H9 (cell line): Measurements from ENCODE around the gene ZMYND11. TPM values are rescaled to one million over a fixed set of nuclear protein-coding genes. Genes with fewer than 3 reads are reported as not detected.

Source experiments
- DNase-seq: peaks from one replicate; pipeline ENCODE4 v3.0.0-alpha.2; 2017
- H2AFZ ChIP-seq: one replicate; pipeline ENCODE4 v1.6.1; 2013; ENCODE audit warnings: mild to moderate bottlenecking, low read length, control low read depth, moderate library complexity
- H2AK5ac ChIP-seq: 2 replicates; pipeline ENCODE4 v1.6.1; 2013; ENCODE audit warnings: low read length, control low read depth, mixed read lengths; ENCODE audit not compliant: insufficient read length
- H2BK120ac ChIP-seq: one replicate; pipeline ENCODE4 v1.6.1; 2013; ENCODE audit warnings: low read depth, mild to moderate bottlenecking, low read length, control low read depth, inconsistent platforms; ENCODE audit not compliant: poor library complexity, severe bottlenecking
- H2BK12ac ChIP-seq: 2 replicates; pipeline ENCODE4 v1.6.1; 2013; ENCODE audit warnings: low read length, control low read depth, mixed read lengths, low read depth; ENCODE audit not compliant: insufficient read length
- H2BK15ac ChIP-seq: 2 replicates; pipeline ENCODE4 v1.6.1; 2013; ENCODE audit warnings: low read depth, low read length, control low read depth
- H2BK20ac ChIP-seq: one replicate; pipeline ENCODE4 v1.6.1; 2013; ENCODE audit warnings: low read depth, mild to moderate bottlenecking, low read length, control low read depth, inconsistent platforms; ENCODE audit not compliant: poor library complexity, severe bottlenecking
- H2BK5ac ChIP-seq: 2 replicates; pipeline ENCODE4 v1.6.1; 2013; ENCODE audit warnings: low read length, control low read depth, mixed read lengths; ENCODE audit not compliant: insufficient read length
- H3K14ac ChIP-seq: 2 replicates; pipeline ENCODE4 v1.6.1; 2013; ENCODE audit warnings: low read length, control low read depth; ENCODE audit not compliant: insufficient read depth
- H3K18ac ChIP-seq: 2 replicates; pipeline ENCODE4 v1.6.1; 2013; ENCODE audit warnings: low read depth, mild to moderate bottlenecking, mixed read lengths, low read length, control low read depth; ENCODE audit not compliant: insufficient read length
- H3K23ac ChIP-seq: 2 replicates; pipeline ENCODE4 v1.6.1; 2013; ENCODE audit warnings: low read length, control low read depth, mixed read lengths, low read depth; ENCODE audit not compliant: insufficient read length
- H3K23me2 ChIP-seq: 2 replicates; pipeline ENCODE4 v1.6.1; 2013; ENCODE audit warnings: low read depth, mild to moderate bottlenecking, mixed read lengths, low read length, control low read depth; ENCODE audit not compliant: insufficient read length, poor library complexity, severe bottlenecking
- H3K27ac ChIP-seq: 2 replicates; pipeline ENCODE4 v1.5.1; 2013; ENCODE audit warnings: low read length, control low read depth, mixed read lengths, low read depth; ENCODE audit not compliant: insufficient read length
- H3K27me3 ChIP-seq: 2 replicates; pipeline ENCODE4 v1.6.1; 2013; ENCODE audit warnings: low read length, control low read depth, inconsistent platforms; ENCODE audit not compliant: insufficient read depth
- H3K4ac ChIP-seq: 2 replicates; pipeline ENCODE4 v1.6.1; 2013; ENCODE audit warnings: low read depth, mild to moderate bottlenecking, control low read depth, inconsistent platforms, low read length, moderate library complexity
- H3K4me1 ChIP-seq: 2 replicates; pipeline ENCODE4 v1.6.1; 2013; ENCODE audit warnings: low read length, control low read depth, inconsistent platforms; ENCODE audit not compliant: insufficient read depth
- H3K4me2 ChIP-seq: 2 replicates; pipeline ENCODE4 v1.6.1; 2013; ENCODE audit warnings: low read length, control low read depth, mixed read lengths; ENCODE audit not compliant: insufficient read length, insufficient read depth
- H3K56ac ChIP-seq: 2 replicates; pipeline ENCODE4 v1.6.1; 2013; ENCODE audit warnings: low read depth, mild to moderate bottlenecking, mixed read lengths, low read length, control low read depth; ENCODE audit not compliant: insufficient read length
- H3K79me1 ChIP-seq: 2 replicates; pipeline ENCODE4 v1.6.1; 2013; ENCODE audit warnings: low read depth, mild to moderate bottlenecking, moderate library complexity, low read length, control low read depth, inconsistent platforms; ENCODE audit not compliant: insufficient read depth, poor library complexity, severe bottlenecking
- H3K79me2 ChIP-seq: 2 replicates; pipeline ENCODE4 v1.6.1; 2013; ENCODE audit warnings: low read length, control low read depth, inconsistent platforms; ENCODE audit not compliant: insufficient read depth
- H3K9ac ChIP-seq: 2 replicates; pipeline ENCODE4 v1.6.1; 2013; ENCODE audit warnings: low read length, control low read depth, mixed read lengths; ENCODE audit not compliant: insufficient read length; ENCODE audit errors: extremely low read depth
- H3K9me3 ChIP-seq: one replicate; pipeline ENCODE4 v1.6.1; 2013; ENCODE audit warnings: low read depth, low read length, inconsistent platforms; ENCODE audit not compliant: control insufficient read depth
- H3T11ph ChIP-seq: one replicate; pipeline ENCODE4 v1.6.1; 2013; ENCODE audit warnings: mild to moderate bottlenecking, low read length, control low read depth, inconsistent platforms
- H4K20me1 ChIP-seq: one replicate; pipeline ENCODE4 v1.6.1; 2013; ENCODE audit not compliant: control insufficient read depth, insufficient read length, insufficient read depth
- H4K5ac ChIP-seq: 2 replicates; pipeline ENCODE4 v1.6.1; 2013; ENCODE audit warnings: low read depth, mild to moderate bottlenecking, mixed read lengths, low read length, control low read depth; ENCODE audit not compliant: insufficient read length
- H4K8ac ChIP-seq: replicated peaks from 2 replicates; pipeline ENCODE4 v1.6.1; 2013; ENCODE audit warnings: low read length, control low read depth, mixed read lengths, low read depth; ENCODE audit not compliant: insufficient read length
- H4K91ac ChIP-seq: 2 replicates; pipeline ENCODE4 v1.6.1; 2013; ENCODE audit warnings: low read depth, mild to moderate bottlenecking, moderate library complexity, mixed read lengths, low read length, control low read depth; ENCODE audit not compliant: insufficient read length
- H3K27ac Mint-ChIP-seq, 3 experiments: 2 replicates in 2 of 3; 3 replicates in 1 of 3; pipeline ENCODE4 v1.8.0; 2020 to 2021; ENCODE audit warnings: mixed read lengths in 3 of 3, mild to moderate bottlenecking in 1 of 3, moderate library complexity in 1 of 3
- H3K27me3 Mint-ChIP-seq: 2 replicates; pipeline ENCODE4 v1.8.0; 2021; ENCODE audit warnings: low read depth, mild to moderate bottlenecking, moderate library complexity, mixed read lengths
- H3K36me3 Mint-ChIP-seq, 3 experiments: 2 replicates in 2 of 3; 3 replicates in 1 of 3; pipeline ENCODE4 v1.8.0; 2020 to 2021; ENCODE audit warnings: low read depth in 3 of 3, mixed read lengths in 3 of 3; ENCODE audit not compliant: insufficient read depth in 1 of 3
- H3K4me1 Mint-ChIP-seq, 2 experiments: 2 replicates each; pipeline ENCODE4 v1.8.0; 2020; ENCODE audit warnings: mixed read lengths in 2 of 2
- H3K4me3 Mint-ChIP-seq, 2 experiments: 2 replicates in 1 of 2; 3 replicates in 1 of 2; pipeline ENCODE4 v1.8.0; 2020 to 2021; ENCODE audit warnings: mild to moderate bottlenecking in 2 of 2, mixed read lengths in 2 of 2, moderate library complexity in 1 of 2
- H3K9me3 Mint-ChIP-seq, 2 experiments: 2 replicates in 1 of 2; 3 replicates in 1 of 2; pipeline ENCODE4 v1.8.0; 2020; ENCODE audit warnings: mild to moderate bottlenecking in 2 of 2, mixed read lengths in 2 of 2, moderate library complexity in 1 of 2
- CTCF ChIP-seq: fragments of 200-600 bp; sonication (generic); conservative IDR thresholded peaks from 3 replicates; pipeline ENCODE4 v1.8.0; 2021; ENCODE audit warnings: antibody characterized with exemption, mild to moderate bottlenecking
- WGBS: extraction: QIAGEN DNeasy Blood & Tissue Kit; methylation state at CpG from one replicate; pipeline ENCODE4 v1.1.7; 2013; ENCODE audit warnings: missing lambda C conversion rate, low lambda C conversion rate, mixed read lengths; ENCODE audit not compliant: insufficient read length; ENCODE audit errors: extremely low coverage; 5-methylcytosine and 5-hydroxymethylcytosine counted together
- total RNA-seq: library from RNA; stranded (reverse); gene quantifications from 2 replicates; pipeline ENCODE4 v1.2.1, GENCODE V29; 2021

Gene ZMYND11
- total RNA-seq, 1 experiment from 2014 or later = 33.7 TPM

GRCh38 chr10:283140-283479, 147.9 kb downstream of the ZMYND11 start:
- Histone ChIP-seq H3K56ac (no peak overlapping the region), H2BK120ac (no peak overlapping the region), H4K91ac (no peak overlapping the region), H3K4me2 (no peak overlapping the region), H3K79me2 (no peaks in the 10 kb centered on the region), H3T11ph (no peak overlapping the region), H4K20me1 (no peaks in the 10 kb centered on the region), H4K8ac (no peak overlapping the region), H2BK12ac (no peak overlapping the region), H3K79me1 (no peaks in the 10 kb centered on the region), H4K5ac (no peak overlapping the region), H3K9me3 (no peaks in the 10 kb centered on the region), H3K27ac (no peak overlapping the region), H2BK20ac (no peak overlapping the region), H3K4ac (no peak overlapping the region), H3K14ac (no peak overlapping the region), H2BK15ac (no peak overlapping the region), H3K27me3 (no peaks in the 10 kb centered on the region), H3K23ac (no peak overlapping the region), H3K23me2 (no peaks in the 10 kb centered on the region), H3K9ac (peak overlapping the region; percentile 16), H2AFZ (no peak overlapping the region), H3K4me1 (peaks cover 2% of the 10 kb centered on the region; the same call in 1 of the 2 replicates), H3K18ac (no peak overlapping the region), H2AK5ac (no peak overlapping the region), H2BK5ac (no peak overlapping the region)
- TF ChIP-seq CTCF = no peak
- DNase-seq = no peak
- Mint-ChIP-seq H3K27ac (peak overlapping the region in 1 of 3 experiments; percentile 10; a peak in 1 of 7 replicates), H3K27me3 (no peaks in the 10 kb centered on the region), H3K36me3 (peaks cover 5 to 17% (median 8%) of the 10 kb centered on the region in 3 experiments; a peak in 6 of 7 replicates), H3K9me3 (no peaks in the 10 kb centered on the region), H3K4me1 (peaks cover 9 to 10% of the 10 kb centered on the region in 2 experiments), H3K4me3 (no peak overlapping the region)
- WGBS = no CpG with 5 or more reads among the region's 8 CpGs
